Activated T-cell treated with anti-CD3 and anti-CD28 coated beads for 48 hours (primary cell): ENCODE data around the gene INSIG2.

ENCODE experiments used
- DNase-seq: peaks from one replicate; pipeline ENCODE4 v3.0.0-alpha.2; 2020; ENCODE audit warnings: low read depth

INSIG2 gene

DNA sequence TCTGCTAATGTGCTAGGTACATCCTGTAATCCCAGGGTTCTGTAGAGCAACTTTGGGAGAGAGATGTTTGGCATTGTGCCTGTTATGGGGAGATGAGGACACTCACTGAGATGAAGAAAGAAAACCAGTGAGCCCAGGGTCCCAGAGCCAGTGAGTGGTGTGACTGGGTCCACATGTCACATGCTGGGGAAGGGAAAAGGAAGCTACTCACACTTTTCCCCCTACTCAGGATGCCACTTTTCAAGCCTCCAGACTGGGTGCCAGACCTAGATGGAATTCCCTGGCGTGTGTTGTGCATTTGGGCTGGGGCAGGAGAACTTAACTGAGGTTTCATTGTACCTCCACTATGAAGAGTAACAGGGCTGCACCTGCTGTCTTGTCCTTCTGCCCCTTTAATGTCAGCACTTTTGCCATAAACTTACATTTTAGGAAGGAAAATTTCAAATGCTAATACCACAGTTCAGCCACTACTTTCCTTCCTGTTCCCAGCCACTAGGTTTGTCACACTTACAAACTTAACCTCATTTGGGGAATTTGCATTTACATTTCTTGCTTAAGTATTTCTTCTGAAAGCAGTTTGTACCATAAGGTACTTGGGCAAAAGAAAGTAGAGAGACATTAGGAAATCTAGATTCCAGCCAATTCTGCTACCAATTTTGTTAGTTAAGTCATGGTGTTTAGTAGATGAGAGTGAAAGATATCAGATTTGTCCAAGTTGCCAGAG, 10.2 kb downstream of the INSIG2 start:
- no peak for DNase-seq

DNA sequence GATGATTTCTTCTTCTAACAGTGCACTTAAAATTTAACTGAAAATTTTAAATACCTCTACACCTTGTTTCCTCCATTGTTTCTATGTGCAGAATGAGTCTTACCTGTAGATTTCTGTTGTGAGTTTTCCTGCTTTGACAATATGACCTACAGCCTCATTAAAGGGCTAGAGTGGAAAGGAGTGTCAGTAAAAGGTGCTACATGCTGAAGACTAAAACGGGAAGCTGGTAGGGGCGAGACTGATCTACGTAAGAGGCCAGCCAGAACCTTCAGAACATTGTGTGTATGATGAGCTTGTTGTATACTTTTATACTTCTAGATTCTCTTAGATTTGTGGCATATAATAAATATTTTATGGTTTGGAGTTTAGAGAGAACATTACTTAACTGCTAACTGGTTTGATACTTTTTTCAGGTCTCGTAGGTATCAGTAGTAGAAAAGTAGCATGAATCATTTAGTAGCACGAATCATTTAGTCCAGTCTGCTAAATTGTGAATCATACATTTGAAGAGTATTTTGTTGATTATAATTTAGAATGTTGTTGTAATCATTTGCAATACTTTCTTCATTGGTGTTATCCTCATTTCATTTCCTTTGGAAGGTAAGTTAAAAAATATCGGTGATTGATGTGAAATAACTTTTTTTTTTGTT, 14.3 kb downstream of the INSIG2 start:
- DNase-seq, result no peak

DNA sequence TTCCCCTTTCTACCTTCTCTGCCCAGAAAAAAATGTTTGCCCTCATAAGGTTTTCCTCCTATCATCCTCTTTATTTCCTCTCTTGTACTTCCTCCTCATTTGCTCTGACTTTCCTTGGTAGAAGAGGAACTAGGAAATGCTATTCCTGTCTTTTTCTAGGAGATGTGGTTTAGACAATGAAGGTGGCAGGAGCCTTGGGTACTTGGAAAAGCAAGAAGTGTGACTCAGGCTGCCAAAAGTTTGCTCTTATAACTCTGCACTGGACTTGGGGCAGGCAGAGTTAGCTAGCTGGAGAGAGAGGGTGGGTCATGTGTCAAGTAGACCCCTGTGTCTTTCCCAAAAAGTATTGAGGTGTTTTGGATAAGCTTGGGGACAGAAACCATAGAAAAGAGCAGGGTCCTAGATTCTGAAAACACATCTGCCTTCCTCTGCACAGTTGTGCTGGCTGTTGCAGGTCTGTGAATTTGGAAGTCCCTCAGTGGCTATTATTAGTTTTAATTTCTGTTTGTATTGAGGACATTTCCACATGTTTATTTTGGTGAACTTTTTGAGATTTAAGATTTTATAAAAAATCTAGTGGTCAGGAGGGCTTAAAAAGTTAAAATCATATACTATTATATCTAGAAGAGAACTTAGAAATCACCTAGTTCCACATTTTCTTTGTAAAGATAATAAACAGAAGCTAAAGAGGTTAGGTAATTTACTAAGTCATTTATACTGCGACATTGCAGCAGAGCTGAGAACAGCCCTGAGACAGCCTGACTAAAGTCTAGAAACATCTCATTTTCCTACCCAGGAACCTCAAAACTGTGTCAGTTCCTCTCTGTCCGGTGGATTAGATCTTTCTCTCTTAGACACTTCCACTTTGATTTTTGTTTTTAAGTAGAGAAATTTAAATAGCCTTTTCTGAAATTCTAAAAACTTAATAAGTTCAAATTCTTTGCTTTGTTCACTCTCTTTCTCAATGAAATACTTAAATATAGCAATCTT, 16.0 kb downstream of the INSIG2 start:
- DNase-seq, result no peak

DNA sequence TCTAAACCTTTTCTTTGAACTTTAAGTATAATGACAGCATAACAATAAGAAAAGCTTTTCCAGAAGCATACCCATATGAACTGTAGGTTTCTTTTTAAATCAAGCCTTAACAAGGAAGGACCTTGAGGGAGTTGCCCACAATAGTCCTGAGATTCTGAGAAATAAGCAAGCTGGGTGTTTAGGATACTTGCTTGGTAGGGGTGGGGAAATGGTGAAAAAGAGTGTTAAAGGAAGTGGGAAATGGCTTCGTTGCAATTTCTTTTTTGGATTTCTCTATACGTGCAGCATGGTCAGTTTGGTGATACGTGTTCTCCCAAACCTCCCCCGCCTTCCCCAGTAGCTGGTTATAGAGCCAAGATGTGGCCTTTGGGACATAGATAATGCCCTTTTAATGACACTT, 17.2 kb downstream of the INSIG2 start:
- DNase-seq, result no peak

DNA sequence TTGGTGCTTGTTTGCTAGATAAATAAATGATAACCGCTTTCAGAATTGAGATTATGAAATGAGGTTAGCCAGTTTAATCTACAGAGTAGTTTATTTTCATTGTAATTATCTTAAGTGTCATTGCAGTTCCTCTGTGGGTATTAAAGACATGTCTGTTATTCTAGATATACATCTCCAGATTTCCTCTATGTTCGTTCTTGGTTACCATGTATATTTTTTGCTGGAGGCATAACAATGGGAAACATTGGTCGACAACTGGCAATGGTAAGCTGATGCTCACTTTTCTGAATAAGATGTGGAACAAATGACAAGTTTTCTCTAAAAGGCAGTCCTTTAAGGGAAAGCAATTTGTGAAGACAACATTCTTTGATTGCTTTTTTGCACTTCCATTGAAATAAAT, 18.7 kb downstream of the INSIG2 start:
- DNase-seq, result no peak

DNA sequence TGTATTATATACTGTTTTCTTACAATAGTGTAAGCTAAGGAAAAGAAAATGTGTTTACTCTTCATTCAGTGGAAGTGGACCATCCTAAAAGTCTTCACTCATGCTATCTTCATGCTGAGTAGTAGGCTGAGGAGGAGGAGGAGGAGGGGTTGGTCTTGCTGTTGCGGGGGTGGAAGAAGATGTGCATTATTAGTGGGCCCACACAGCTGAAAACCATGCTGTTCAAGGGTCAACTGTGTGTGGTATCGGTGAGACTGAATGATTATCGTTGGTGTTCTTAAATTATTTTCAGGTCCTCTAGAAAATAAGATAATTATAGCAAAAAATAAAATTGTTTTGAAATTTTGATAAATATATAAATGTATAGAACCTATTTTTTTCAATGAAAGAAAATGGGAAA, 22.0 kb downstream of the INSIG2 start:
- no peak for DNase-seq

DNA sequence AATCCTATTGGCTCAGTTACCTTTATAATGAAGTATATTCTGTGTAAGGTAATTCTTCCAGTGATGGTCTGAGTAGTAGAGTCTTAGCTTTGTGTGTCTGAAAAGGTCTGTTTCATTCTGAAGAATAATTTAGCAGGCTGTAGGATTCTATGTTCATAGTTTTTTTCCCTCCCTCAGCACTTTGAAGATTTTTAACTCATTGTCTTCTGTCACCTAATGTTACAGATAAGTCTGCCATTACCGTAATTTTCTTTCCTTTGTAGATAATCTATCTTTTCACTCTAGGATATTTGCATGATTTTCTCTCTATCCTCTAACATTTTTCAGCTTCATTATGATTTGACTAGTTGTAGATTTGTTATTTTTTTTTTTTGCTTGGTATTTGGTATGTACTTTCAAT, 22.7 kb downstream of the INSIG2 start:
- DNase-seq, result no peak

DNA sequence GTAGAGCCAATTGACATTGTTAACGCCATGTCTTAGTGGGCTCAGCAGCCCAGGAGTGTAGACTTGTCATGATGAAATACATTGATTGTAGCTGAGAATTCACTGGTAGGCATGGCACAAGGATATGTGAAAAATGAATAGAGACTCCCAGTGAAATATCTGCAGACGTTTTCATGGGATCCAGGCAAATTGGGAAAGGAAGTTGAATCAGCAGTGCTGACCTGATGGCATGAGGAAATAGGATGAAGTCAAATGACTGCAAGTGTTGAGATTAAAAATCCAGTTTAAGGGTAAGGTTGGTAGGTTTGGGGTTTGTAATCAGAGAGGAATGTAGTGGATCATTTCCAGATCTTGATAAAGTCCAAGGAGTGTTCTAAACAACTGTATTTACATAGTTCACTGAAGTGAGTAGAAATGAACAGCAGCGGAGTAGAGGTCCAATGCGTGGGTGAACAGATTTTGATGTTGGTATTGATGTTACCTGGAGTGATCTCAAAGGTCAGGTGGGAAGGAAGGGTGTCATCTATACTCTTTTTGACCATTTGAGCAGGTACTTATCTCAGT, 24.6 kb downstream of the INSIG2 start:
- DNase-seq, result no peak

DNA sequence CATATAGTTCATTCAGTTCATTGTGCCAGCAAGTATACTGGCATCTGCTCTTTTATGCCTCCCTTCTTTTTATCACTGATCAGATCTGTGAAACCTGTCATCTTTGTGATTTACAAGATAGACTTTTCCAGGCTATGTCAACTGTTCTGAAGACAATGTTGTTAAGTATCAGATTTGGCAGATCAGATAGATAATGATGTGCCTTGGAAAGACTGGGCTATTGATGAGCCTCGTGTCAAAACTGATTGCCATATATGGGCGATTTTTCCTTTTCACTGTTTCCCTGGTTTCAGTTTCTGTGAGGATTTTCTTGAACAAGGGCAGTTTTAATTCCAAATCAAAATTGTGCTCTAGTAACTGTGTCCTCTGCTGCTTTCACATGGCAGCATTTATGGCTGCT, 26.6 kb downstream of the INSIG2 start:
- no peak for DNase-seq

DNA sequence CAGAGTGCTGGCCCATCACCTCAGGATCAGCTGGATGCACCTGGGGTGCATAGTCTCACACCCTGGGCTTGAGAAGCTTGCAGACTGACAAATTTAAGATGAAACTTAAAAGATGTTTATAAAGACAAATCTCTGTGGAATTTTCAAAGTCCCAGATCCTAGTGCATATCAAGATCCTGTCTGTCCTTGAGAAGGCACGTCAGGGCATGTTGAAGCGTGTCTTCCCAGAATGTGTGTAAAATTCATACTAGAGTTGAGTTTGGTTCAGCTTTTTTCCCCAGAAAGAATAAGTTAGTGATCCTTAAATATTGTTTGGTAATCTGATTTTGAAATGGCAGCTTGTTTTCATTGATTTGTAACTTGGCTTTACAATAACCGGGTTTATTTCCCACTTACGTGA, 27.5 kb downstream of the INSIG2 start:
- no peak for DNase-seq

DNA sequence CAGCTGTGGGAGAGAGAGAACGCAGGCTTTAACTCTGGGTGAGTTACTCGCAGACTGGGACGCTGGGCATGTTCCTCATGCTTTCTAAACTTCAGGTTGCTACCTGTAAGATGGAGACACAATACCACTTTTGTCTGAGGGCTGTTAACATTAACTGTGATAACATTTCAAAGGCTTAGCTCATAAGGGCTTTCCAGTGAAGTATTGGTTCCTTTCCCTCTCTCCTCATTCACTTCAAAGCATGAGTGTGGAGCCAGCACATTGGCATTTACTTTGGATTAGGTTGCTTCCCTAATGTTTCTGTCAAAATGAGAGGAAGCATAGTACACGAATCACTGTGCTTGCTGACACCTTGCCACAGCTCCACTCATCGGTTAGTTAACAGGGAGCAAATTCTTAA, 30.2 kb downstream of the INSIG2 start:
- DNase-seq, result no peak

DNA sequence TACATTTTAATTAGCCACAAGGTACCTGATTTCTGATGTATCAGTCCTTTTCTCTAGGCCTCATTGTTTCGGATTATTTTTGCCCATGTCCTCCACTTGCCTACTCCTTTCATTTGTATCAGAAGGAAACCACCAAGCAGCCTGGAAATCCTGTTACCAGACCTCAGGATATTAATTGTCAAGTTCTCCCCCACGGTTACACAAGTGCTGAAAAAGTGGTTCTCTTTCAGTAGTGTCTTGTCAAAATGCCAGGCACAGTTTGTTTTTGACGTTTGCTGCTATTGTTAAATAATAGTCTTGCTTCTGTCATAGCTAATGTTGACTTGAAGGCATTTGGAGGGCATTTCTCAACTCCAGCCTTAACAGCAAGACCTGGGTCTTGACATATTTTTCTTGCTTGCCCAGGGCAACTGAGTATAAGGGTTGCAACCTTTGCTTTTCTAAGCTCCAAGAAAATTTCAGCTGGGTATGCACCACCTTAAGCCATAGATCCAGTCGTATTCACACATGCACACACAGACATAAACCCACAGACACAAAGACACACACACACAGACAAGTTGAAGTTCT, 31.0 kb downstream of the INSIG2 start:
- DNase-seq, result no peak

DNA sequence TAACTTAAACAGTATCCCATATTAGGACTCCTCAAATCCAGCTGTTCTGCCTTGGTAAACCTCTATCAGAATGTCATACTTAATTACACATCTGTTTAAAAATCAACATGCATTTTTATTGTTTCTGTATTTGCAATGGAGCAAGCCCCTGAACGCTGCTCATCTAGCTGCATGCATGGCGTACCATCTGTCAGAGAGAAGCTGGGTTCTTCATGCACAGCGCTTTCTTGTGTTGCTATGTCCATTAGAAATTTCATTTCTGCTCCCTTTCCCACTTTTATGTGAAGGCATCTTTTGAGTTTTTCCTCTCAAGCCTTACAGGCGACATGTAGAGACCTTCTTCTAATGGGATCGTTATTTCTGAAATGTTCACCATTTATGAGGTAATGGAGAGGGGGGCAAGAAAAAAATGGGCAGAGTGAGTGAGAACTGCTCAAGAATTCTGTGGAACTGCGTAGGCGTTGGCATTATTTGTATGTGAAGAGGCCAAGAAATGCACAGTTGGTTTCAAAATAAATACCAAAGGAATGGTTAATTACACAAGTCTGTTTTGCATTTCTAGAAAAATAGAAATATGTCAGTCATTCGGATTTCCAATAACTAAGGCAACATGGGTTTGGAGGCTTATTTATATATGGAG, 31.6 kb downstream of the INSIG2 start:
- no peak for DNase-seq

DNA sequence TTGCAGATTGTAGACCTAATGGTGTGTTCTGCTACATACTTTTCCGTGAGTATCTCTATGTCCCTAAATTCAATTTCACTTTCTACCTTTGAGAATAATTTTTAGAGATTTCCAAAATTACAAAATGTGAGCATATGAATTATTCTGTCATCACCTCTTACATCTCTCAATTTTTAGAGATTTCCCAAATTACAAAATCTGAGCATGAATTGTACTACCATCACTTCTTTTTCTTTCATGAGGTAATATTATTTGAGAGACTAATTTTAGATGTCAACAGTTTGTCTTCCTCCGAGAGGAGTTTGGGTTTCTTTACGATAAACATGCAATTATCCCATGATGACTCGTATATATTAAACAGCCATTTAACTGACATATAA, 32.1 kb downstream of the INSIG2 start:
- no peak for DNase-seq

DNA sequence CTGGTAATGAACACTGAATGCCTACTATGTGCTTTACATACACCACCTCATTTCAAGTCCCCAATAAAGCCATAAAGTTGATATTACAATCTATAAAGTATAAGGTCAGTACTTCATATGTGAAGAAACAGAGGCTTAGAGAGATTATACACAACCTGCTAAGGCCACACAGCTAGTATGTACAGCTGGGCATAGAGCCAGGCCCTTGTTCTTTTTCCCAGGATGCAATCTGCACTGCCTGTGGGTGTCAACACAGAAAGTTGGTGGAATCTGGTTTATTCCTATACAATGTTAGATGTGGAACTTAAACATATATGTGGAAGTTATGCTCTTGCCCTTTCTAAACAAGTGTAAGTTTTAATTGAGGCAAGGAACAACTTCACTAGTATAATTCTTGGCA, 32.8 kb downstream of the INSIG2 start:
- DNase-seq, result no peak

DNA sequence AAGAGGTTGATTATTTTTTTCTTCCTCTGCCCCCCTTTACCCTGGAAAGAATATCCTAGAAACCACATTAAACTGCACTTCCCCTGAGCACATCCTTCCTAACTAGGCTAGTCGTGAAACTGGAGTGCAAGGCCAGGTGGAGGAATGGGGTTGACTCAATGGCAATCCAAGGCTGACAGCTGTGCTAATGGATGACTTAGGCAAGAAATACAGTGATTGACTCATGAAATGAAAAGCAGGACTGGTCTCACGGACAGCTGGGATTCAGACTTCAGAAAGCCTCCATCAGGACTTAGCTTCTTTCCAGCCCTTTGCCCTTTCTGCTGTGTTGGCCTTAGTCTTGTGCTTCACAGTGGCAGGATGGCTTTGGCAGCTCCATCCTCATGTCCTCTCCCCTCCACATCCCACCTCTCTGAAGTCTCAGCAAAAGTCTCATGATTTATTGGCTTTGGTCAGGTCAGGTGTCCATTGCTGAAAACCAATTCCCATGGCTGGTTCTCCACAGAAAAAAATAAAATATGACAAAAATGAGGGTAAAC, 33.8 kb downstream of the INSIG2 start:
- no peak for DNase-seq

DNA sequence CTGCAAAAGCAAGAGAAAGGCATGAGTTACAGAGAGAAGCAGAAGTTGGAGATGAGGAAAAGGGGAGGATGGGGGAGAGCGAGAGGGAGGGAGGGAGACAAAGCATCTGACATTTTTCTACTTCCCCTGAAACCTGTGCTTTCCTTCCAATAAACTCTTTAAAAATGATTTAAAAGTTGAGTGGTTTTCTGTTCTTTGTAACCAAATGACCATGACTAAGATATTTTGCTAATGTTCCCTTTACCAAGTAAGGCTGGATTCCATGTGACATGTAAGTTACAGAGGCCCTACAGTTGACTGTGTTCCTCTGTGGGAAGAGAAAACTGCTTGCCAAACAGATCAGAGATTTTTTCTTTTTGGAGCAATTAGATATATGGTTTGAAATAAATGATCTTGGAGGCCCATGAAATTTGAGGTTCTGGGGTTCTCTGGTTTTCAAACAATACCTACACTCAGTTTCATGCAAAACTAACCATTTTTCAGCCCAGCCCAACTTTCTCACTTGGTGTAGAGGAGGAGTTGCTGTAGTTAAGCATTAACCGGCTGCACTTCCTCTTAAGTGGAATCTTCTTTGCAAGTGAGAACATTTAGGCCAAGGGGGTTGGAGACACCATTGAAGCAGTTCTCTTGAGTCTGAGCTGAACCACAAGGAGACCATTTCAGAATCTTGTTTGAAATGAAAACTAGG, 34.5 kb downstream of the INSIG2 start:
- DNase-seq, result no peak

DNA sequence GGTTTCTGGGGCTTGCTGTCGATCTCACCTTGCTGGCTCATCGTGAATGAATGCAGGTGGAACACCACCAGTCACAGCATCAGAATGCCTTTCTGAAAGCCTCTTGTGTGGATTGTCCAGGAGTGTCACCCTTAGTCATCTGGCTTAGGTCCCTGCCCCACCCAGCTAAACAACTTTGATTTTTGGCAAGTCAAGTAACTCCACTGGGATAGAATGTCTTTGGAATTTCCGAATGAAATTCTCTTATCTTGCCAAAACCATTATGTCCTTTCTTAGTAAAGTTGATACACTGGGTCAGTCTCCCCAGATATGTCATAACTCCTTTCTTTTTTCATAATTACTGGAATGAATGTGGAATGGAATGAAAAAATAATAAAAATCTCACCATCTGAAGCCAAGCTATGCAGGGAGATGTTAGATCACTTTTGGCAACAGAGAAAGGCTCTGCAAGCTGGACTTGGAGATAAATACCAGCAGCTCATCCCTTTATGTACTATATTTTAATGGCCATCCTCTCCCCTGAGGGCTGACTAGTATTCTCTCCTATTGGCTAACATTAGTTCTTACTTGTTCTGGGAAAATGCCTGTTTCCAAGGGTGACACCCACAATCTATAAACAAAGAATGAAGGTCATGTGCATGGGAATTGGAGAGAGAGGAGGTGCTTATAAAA, 35.4 kb downstream of the INSIG2 start:
- no peak for DNase-seq

DNA sequence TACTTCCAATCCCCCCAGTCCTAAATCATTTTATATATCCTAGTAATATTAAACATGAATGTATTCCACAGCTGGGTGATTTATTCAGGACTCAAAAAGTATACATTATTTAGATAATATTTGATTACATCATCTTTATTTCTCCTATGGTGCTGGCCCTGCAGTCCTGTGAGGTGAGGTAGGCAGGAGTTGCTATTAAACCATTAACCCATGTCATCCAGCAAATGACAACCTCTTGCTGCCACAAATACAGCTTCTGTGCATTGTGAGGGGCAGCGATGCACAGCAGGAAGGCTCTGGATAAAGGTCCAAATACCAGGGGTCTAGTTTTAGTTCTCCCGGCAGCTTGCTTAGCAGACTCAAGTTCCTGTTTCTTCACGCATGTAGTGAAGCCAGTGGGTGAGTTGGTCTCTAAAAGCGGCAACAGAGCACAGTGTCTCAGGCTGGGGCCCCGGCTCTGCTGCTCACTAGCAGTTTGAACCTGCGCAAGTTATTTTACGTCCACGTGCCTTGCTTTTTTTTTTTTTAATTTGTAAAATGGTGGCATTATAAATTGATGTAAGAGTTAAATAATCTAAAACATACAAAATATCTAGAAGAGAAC, 36.1 kb downstream of the INSIG2 start:
- DNase-seq, result no peak

DNA sequence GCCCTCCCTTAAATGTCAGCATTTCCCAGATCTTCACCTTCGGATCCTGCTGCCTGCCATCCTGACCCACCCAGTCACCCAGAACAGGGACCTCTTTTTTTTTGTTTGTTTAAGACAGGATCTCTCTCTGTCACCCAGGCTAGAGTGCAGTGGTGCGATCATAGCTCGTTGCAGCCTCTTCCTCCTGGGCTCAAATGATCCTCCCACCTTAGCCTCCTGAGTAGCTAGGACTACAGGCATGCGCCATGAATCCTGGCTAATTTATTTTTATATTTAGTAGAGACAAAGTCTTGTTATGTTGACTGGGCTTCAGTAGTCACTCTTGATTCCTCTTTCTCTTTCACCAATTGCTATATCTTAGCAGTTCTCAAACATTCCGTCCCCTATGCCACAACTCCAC, 39.0 kb downstream of the INSIG2 start:
- no peak for DNase-seq
